Gastroesophageal sphincter (tissue), 3 donors: ENCODE data around the gene LMOD3.

Experiments used
- CTCF ChIP-seq, 4 experiments: fragments of 200-600 bp in 2 of 4; fragments of 450-650 bp in 2 of 4; sonication (generic) in 1 of 4; IDR thresholded peaks; one replicate each; pipeline ENCODE4 v1.5.1; 2017 to 2019; ENCODE audit warnings: antibody characterized with exemption in 4 of 4, mild to moderate bottlenecking in 2 of 4, moderate library complexity in 2 of 4
- EP300 ChIP-seq: sonication (generic); formaldehyde crosslinking; IDR thresholded peaks from one replicate; pipeline ENCODE4 v1.6.1; 2017; ENCODE audit warnings: antibody characterized with exemption, mild to moderate bottlenecking
- POLR2A ChIP-seq, 2 donors: fragments of 450-650 bp; IDR thresholded peaks; one replicate each; pipeline ENCODE4 v1.6.1; 2017; ENCODE audit warnings: antibody characterized with exemption in 2 of 2, mild to moderate bottlenecking in 2 of 2, moderate library complexity in 1 of 2
- POLR2AphosphoS5 ChIP-seq: sonication (generic); formaldehyde crosslinking; IDR thresholded peaks from one replicate; pipeline ENCODE4 v1.6.1; 2017; ENCODE audit warnings: antibody characterized with exemption

DNA sequence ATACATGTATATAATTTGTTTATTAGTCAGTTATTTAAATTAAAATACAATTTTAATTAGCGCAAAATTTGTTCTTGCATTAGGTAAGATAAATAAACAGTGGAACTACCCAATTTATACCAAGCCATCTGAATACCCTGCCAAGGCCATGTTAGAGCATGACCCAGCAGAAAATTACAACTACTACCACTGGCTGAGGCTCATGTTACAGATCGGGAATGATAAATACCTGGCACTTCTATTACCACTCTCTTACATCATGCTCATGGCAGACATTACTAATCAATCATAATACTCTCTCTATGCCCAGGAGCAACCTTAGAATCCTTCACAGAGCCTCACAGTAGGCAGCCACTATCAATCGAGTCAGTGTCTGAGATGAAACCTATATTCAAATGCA is 21.2 kb upstream of the LMOD3 start:
- TF ChIP-seq POLR2A (IDR thresholded peaks at IDR 0.05) (no peak), CTCF (IDR thresholded peaks at IDR 0.05) (no peak), POLR2AphosphoS5 (no peak), EP300 (no peak)
